ENCODE results near the gene EPS8. TPM values are rescaled to one million over a fixed set of nuclear protein-coding genes. Genes with fewer than 3 reads are reported as not detected.

The EPS8 gene
- total and polyA plus RNA-seq, 7 donors: 7.9 to 16.9 (median 12.9) TPM

DNA sequence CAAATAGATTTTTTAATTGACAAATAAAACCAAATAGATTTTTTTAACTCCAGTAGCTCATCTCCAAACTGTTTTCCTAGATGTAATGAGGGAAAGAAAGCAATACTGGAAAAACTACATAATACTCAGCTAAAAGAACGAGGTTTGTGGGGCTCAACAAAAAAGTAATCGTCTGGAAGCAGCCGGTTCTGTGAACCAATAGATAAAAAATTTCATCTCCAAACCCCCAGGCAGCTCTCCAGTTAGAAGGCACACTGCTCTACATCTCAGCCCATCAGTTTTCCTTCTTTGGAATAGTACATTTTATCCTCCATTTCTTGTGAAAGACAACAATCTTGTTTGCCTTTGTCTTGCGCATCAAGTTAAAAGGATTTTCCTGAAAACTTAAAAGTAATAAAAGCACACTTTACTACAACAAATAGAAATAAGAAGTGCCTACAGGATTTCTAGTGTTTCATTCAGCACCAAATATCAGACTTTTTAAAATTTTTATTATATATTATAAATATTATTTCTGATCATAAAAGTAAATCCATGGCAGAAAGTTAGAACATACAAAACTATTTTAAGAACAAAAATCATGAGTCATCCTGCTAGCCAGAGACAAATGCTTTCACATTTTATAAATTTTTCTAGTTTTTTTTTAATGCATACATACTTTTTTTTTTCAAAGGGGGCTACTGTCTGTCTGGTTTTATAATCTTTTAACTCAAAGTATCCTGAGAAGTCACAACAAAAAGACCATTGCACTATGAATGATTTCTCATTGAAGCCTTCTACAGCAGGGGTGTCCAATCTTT lies 67.7 kb downstream of the EPS8 start:
- intact Hi-C loops (cut with DNase I): no loop called here
- WGBS, 3 donors: 77 to 87% (median 86%) methylated on average over 4 of the region's 4 CpGs
- ATAC-seq (no peak), DNase-seq (no peak)
- TF ChIP-seq CTCF (IDR thresholded peaks at IDR 0.05): no peak
- Histone ChIP-seq H3K4me1 (peaks cover 26% of the 10 kb centered on the region), H3K9me3 (no peaks in the 10 kb centered on the region), H3K27me3 (ENCODE audit: insufficient read depth in 3 of 3, low read length in 2 of 3) (no peaks in the 10 kb centered on the region), H3K4me3 (no peak overlapping the region), H3K27ac (no peak overlapping the region), H3K36me3 (ENCODE audit: insufficient read depth in 1 of 2, low read depth in 1 of 2) (no peaks in the 10 kb centered on the region)

DNA sequence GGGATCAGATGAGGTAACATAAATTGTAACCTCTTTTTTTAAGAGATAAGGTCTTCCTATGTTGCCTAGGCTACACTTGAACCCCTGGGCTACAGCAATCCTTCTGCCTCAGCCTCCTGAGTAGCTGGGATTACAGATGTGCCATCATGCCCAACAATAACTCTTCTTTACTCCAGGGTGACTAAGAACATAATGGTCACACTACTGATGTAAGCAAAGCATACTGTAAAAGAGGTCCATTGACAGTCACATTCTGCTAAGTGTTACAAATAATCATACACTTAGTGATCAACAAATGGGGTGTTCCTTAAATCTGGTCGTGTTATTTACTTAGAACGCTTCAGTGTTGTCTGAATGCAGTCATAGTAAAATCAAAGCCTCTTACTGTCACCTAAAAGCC lies 68.9 kb downstream of the EPS8 start:
- 79 to 83% (median 81%) methylated on average over 2 of the region's 2 CpGs for WGBS, 3 donors
- H3K4me1 ChIP-seq: peaks cover 26% of the 10 kb centered on the region

DNA sequence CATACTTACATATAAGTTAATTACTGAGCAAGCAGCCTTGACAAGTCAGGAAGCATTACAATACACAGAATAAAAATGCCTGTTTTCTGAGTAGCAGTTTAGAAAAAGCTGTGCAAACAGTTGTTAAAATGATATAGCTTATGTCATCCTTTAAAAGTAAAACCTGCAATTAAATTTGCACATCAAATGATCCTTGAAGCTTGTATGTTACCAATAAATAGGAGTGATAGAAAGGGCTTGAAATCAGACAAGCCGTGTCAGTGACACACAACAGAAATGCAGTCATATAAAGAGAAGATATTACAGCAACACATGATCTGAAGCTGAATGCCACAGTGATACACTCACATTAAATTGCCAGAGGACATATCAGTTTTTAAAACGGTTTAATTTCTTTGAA lies 70.0 kb downstream of the EPS8 start:
- TF ChIP-seq CTCF (IDR thresholded peaks at IDR 0.05): no peak
- Histone ChIP-seq H3K4me1 (peaks cover 26% of the 10 kb centered on the region), H3K27ac (no peak overlapping the region), H3K36me3 (ENCODE audit: insufficient read depth in 1 of 2, low read depth in 1 of 2) (no peaks in the 10 kb centered on the region), H3K4me3 (no peak overlapping the region), H3K27me3 (ENCODE audit: insufficient read depth in 3 of 3, low read length in 2 of 3) (no peaks in the 10 kb centered on the region), H3K9me3 (no peaks in the 10 kb centered on the region)
- intact Hi-C loops (cut with DNase I): no loop called here
- 38 to 60% (median 38%) methylated on average over 2 of the region's 2 CpGs for WGBS, 3 donors
- ATAC-seq (no peak), DNase-seq (no peak)

More for the DNA sequence above, 68.9 kb downstream of the EPS8 start:
- intact Hi-C loops (cut with DNase I): no loop called here
- no peaks in the 10 kb centered on the region for H3K9me3 ChIP-seq
- TF ChIP-seq CTCF (IDR thresholded peaks at IDR 0.05): no peak
- no peak overlapping the region for H3K4me3 ChIP-seq
- no peaks in the 10 kb centered on the region for H3K36me3 ChIP-seq (ENCODE audit: insufficient read depth in 1 of 2, low read depth in 1 of 2)
- no peak overlapping the region for H3K27ac ChIP-seq
- H3K27me3 ChIP-seq (ENCODE audit: insufficient read depth in 3 of 3, low read length in 2 of 3): no peaks in the 10 kb centered on the region
- ATAC-seq: no peak
- DNase-seq: no peak

DNA sequence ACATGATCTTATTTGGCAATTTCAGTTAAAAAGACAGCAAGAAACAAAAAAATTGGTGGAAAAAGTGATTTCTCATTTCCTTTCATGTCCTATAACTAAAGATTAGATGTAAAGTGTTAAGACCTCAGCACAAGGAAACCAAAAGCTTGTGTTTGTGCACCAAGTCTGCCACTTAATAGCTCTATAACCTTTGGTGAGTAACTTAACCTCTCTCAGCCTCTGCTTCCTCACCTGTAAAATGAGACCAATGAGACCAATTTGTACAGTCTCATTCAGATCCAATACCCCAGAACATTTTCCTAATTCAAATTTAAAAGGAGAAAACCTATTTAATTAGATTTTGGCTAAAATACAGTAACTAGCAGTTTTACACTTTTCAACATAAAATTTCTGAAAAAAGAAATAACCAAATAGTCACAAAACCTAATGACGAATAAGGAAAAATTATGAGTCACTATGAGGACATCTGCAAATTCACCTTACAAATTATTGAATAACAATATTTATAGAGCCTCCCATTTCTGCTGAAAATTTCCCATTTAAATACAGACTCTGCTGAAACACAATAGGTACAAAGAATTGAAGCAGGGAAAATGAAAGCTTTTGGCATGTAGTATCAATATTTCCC lies 71.1 kb downstream of the EPS8 start:
- no peaks in the 10 kb centered on the region for H3K9me3 ChIP-seq
- peaks cover 26% of the 10 kb centered on the region for H3K4me1 ChIP-seq
- no peak overlapping the region for H3K4me3 ChIP-seq
- TF ChIP-seq CTCF (IDR thresholded peaks at IDR 0.05): no peak
- H3K27ac ChIP-seq: no peak overlapping the region
- 45 to 88% (median 85%) methylated on average over 1 of the region's 1 CpG for WGBS, 3 donors
- intact Hi-C loops (cut with DNase I): no loop called here
- H3K36me3 ChIP-seq (ENCODE audit: insufficient read depth in 1 of 2, low read depth in 1 of 2): no peaks in the 10 kb centered on the region
- DNase-seq (no peak), ATAC-seq (no peak)
- H3K27me3 ChIP-seq (ENCODE audit: insufficient read depth in 3 of 3, low read length in 2 of 3): no peaks in the 10 kb centered on the region
